GM19035 (cell line): Measurements from ENCODE around the gene NSRP1.
"Not testable (repeated sequence)": the region's sequence is repeated elsewhere in the genome, so short reads cannot be mapped to it uniquely, and the experiment has no call there.

Experiments used
- ATAC-seq: cut with Tn5 transposase; IDR thresholded peaks from one replicate; pipeline ENCODE4 v1.9.1; 2021; ENCODE audit not compliant: unreplicated experiment

NSRP1 gene

GRCh38 chr17:30220414-30220813 lies 103.8 kb downstream of the NSRP1 start:
- no peak for ATAC-seq

- ATAC-seq: no peak
Observed at GRCh38 chr17:30221346-30221745, 104.7 kb downstream of the NSRP1 start.

GRCh38 chr17:30222251-30222650 lies 105.6 kb downstream of the NSRP1 start:
- no peak for ATAC-seq

- no peak for ATAC-seq
Observed at GRCh38 chr17:30222721-30223175, 106.1 kb downstream of the NSRP1 start.

- ATAC-seq: no peak
Observed at GRCh38 chr17:30224419-30224960, 107.9 kb downstream of the NSRP1 start.

- no peak for ATAC-seq
Observed at GRCh38 chr17:30225112-30225511, 108.5 kb downstream of the NSRP1 start.

GRCh38 chr17:30225919-30226553 lies 109.4 kb downstream of the NSRP1 start:
- ATAC-seq: no peak

GRCh38 chr17:30226878-30227277 lies 110.3 kb downstream of the NSRP1 start:
- ATAC-seq: no peak

- ATAC-seq: no peak
Observed at GRCh38 chr17:30228011-30228410, 111.4 kb downstream of the NSRP1 start.

- no peak for ATAC-seq
Observed at GRCh38 chr17:30229012-30229411, 112.4 kb downstream of the NSRP1 start.

- ATAC-seq: not testable (repeated sequence)
Observed at GRCh38 chr17:30230009-30230408, 113.4 kb downstream of the NSRP1 start.

- no peak for ATAC-seq
Observed at GRCh38 chr17:30230596-30231125, 114.0 kb downstream of the NSRP1 start.

- no peak for ATAC-seq
Observed at GRCh38 chr17:30232015-30232823, 115.6 kb downstream of the NSRP1 start.

GRCh38 chr17:30232824-30233427 lies 116.3 kb downstream of the NSRP1 start:
- no peak for ATAC-seq

- no peak for ATAC-seq
Observed at GRCh38 chr17:30234296-30234695, 117.7 kb downstream of the NSRP1 start.

GRCh38 chr17:30234964-30235363 lies 118.3 kb downstream of the NSRP1 start:
- ATAC-seq: no peak

GRCh38 chr17:30235386-30236296 lies 119.0 kb downstream of the NSRP1 start, which contains the start of gene SLC6A4:
TSS of gene SLC6A4 (minus strand) at chr17:30235697. CDS start at chr17:30221958, 13,739 bp downstream.
- ATAC-seq: no peak
